T-helper 1 cell treated with Interleukin-12 subunit alpha and Interleukin-12 subunit beta and Interleukin-4 antibody, amounts not matched to agents 30 μg/mL and 1 μg/mL, for 36 hours (primary cell): ENCODE data around the gene CEBPG.

ENCODE experiments used
- H3K27ac Mint-ChIP-seq: one replicate; pipeline ENCODE4 v1.8.0; 2021; ENCODE audit warnings: mild to moderate bottlenecking, mixed read lengths
- H3K27me3 Mint-ChIP-seq: one replicate; pipeline ENCODE4 v1.8.0; 2021; ENCODE audit warnings: low read depth, mixed read lengths
- H3K36me3 Mint-ChIP-seq: one replicate; pipeline ENCODE4 v1.8.0; 2021; ENCODE audit warnings: low read depth, mixed read lengths
- H3K4me1 Mint-ChIP-seq: one replicate; pipeline ENCODE4 v1.8.0; 2021; ENCODE audit warnings: low read depth, mixed read lengths
- H3K4me3 Mint-ChIP-seq: one replicate; pipeline ENCODE4 v1.8.0; 2021; ENCODE audit warnings: mild to moderate bottlenecking, moderate library complexity, mixed read lengths
- H3K9me3 Mint-ChIP-seq: one replicate; pipeline ENCODE4 v1.8.0; 2021; ENCODE audit warnings: mixed read lengths

The CEBPG gene

GRCh38 chr19:33420821-33421220 lies 47.3 kb downstream of the CEBPG start:
- H3K4me3 Mint-ChIP-seq = no peak overlapping the region
- no peaks in the 10 kb centered on the region for H3K9me3 Mint-ChIP-seq
- no peaks in the 10 kb centered on the region for H3K27me3 Mint-ChIP-seq
- no peaks in the 10 kb centered on the region for H3K36me3 Mint-ChIP-seq
- no peak overlapping the region for H3K27ac Mint-ChIP-seq
- H3K4me1 Mint-ChIP-seq = peaks cover 4% of the 10 kb centered on the region

GRCh38 chr19:33421368-33421767 lies 47.9 kb downstream of the CEBPG start:
- H3K4me3 Mint-ChIP-seq = no peak overlapping the region
- no peaks in the 10 kb centered on the region for H3K9me3 Mint-ChIP-seq
- H3K4me1 Mint-ChIP-seq = peaks cover 3% of the 10 kb centered on the region
- no peaks in the 10 kb centered on the region for H3K36me3 Mint-ChIP-seq
- H3K27me3 Mint-ChIP-seq = no peaks in the 10 kb centered on the region
- H3K27ac Mint-ChIP-seq = no peak overlapping the region

GRCh38 chr19:33422369-33423180 lies 49.1 kb downstream of the CEBPG start:
- no peaks in the 10 kb centered on the region for H3K9me3 Mint-ChIP-seq
- H3K27me3 Mint-ChIP-seq = no peaks in the 10 kb centered on the region
- no peak overlapping the region for H3K27ac Mint-ChIP-seq
- no peaks in the 10 kb centered on the region for H3K4me1 Mint-ChIP-seq
- no peak overlapping the region for H3K4me3 Mint-ChIP-seq
- no peaks in the 10 kb centered on the region for H3K36me3 Mint-ChIP-seq

- H3K4me1 Mint-ChIP-seq = no peaks in the 10 kb centered on the region
- no peaks in the 10 kb centered on the region for H3K36me3 Mint-ChIP-seq
- H3K4me3 Mint-ChIP-seq = no peak overlapping the region
- H3K27me3 Mint-ChIP-seq = no peaks in the 10 kb centered on the region
- H3K27ac Mint-ChIP-seq = no peak overlapping the region
- H3K9me3 Mint-ChIP-seq = no peaks in the 10 kb centered on the region
Measured at GRCh38 chr19:33424181-33424580, 50.7 kb downstream of the CEBPG start.

- H3K27me3 Mint-ChIP-seq = peaks cover 4% of the 10 kb centered on the region
- H3K4me3 Mint-ChIP-seq = no peak overlapping the region
- no peak overlapping the region for H3K27ac Mint-ChIP-seq
- H3K4me1 Mint-ChIP-seq = peaks cover 2% of the 10 kb centered on the region
- no peaks in the 10 kb centered on the region for H3K9me3 Mint-ChIP-seq
- no peaks in the 10 kb centered on the region for H3K36me3 Mint-ChIP-seq
Measured at GRCh38 chr19:33426621-33427361, 53.3 kb downstream of the CEBPG start.

- Mint-ChIP-seq H3K9me3 (no peaks in the 10 kb centered on the region), H3K4me3 (no peak overlapping the region), H3K36me3 (no peaks in the 10 kb centered on the region), H3K27me3 (peaks cover 4% of the 10 kb centered on the region), H3K4me1 (peaks cover 2% of the 10 kb centered on the region), H3K27ac (no peak overlapping the region)
Measured at GRCh38 chr19:33427801-33428626, 54.5 kb downstream of the CEBPG start.

GRCh38 chr19:33428627-33429125 lies 55.2 kb downstream of the CEBPG start:
- H3K4me1 Mint-ChIP-seq = peaks cover 2% of the 10 kb centered on the region
- H3K9me3 Mint-ChIP-seq = no peaks in the 10 kb centered on the region
- H3K27me3 Mint-ChIP-seq = peaks cover 4% of the 10 kb centered on the region
- H3K4me3 Mint-ChIP-seq = no peak overlapping the region
- H3K27ac Mint-ChIP-seq = no peak overlapping the region
- no peaks in the 10 kb centered on the region for H3K36me3 Mint-ChIP-seq

- no peak overlapping the region for H3K4me3 Mint-ChIP-seq
- peaks cover 4% of the 10 kb centered on the region for H3K27me3 Mint-ChIP-seq
- H3K9me3 Mint-ChIP-seq = no peaks in the 10 kb centered on the region
- no peaks in the 10 kb centered on the region for H3K36me3 Mint-ChIP-seq
- no peak overlapping the region for H3K27ac Mint-ChIP-seq
- peaks cover 2% of the 10 kb centered on the region for H3K4me1 Mint-ChIP-seq
Measured at GRCh38 chr19:33429891-33430673, 56.6 kb downstream of the CEBPG start.

GRCh38 chr19:33430674-33431277 lies 57.3 kb downstream of the CEBPG start:
- Mint-ChIP-seq H3K4me3 (no peak overlapping the region), H3K4me1 (peaks cover 2% of the 10 kb centered on the region), H3K27ac (no peak overlapping the region), H3K36me3 (no peaks in the 10 kb centered on the region), H3K9me3 (no peaks in the 10 kb centered on the region), H3K27me3 (peaks cover 4% of the 10 kb centered on the region)

GRCh38 chr19:33432015-33432414 lies 58.5 kb downstream of the CEBPG start:
- Mint-ChIP-seq H3K4me3 (no peak overlapping the region), H3K4me1 (peaks cover 2% of the 10 kb centered on the region), H3K36me3 (no peaks in the 10 kb centered on the region), H3K9me3 (no peaks in the 10 kb centered on the region), H3K27ac (no peak overlapping the region), H3K27me3 (peaks cover 4% of the 10 kb centered on the region)
